ENCODE measurements around the gene GDI1. TPM values are rescaled to one million over a fixed set of nuclear protein-coding genes. Genes with fewer than 3 reads are reported as not detected.
A peak's percentile ranks its signal among the peaks of the same experiment; 100 is the strongest.

The GDI1 gene
- total and polyA plus RNA-seq, 8 donors: 45.7 to 178 (median 66.5) TPM

DNA sequence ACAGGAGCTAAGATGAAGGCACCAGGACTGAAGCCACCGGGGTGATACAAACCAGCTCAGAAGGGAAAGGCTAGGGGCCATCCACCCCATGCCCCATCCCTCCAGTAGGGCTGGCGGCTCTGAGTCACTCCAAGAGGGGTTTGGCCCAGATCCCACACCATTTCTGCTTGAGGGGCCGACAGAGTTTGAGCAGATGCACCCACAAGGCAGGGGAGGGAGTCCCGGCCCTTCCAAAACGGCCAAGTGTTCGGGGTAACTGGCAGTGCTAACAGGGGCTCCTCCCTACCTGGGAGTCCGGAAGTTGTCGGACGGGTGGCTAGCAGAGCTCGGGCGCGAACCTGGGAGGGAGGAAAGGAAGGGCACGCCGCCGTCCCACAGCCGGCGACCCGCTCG, 53.1 kb downstream of the GDI1 start:
- peak in 1 of 2 donors; percentile 64 for DNase-seq
- intact Hi-C loops (cut with DNase I; ENCODE audit: low total_unique reads): no loop called here

DNA sequence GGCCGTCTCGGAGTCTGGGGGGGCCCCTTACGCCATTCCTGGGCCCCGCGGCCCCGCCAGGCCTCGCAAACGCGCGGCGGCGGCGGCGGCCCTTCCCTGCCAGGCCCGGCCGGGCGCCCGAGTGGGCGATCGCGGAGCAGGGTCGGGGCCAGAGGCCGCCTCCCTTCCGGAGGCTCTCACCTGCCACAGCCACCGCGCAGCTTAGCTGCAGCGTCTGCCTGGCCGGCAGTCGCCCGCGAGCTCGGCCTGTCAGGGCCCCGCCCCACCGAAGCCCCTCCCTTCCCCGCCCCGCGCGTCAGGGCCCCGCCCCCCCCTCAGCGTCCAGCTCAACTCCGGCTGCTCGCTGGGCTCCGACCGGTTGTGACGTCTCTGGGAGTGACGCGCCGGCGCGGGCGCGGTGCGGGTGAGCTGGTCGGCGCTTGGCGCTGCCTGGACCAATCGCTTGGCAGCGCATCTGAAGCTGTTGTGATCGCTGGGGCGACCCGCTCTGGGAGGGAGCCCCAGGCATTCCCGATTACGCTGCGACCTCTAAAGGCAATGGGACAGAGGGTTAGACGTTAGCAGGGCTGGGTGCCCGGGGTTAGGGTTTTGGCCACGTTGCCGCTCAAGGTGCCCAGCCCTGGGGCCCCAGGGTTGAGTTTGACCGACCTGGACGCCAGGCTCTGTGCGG, 53.6 kb downstream of the GDI1 start, which contains the start of gene SLC10A3:
Gene SLC10A3 (minus strand): TSS at position 216 of the 670 bp plus-strand sequence. CDS start 1,689 bp downstream, outside the sequence.
- Histone ChIP-seq H3K4me3 (peak within 1 kb of the TSS; percentile 55 to 61 (median 57)), H3K4me1 (peaks cover 0 to 41% (median 18%) of the 10 kb centered on the region in 4 donors), H3K27me3 (no peaks in the 10 kb centered on the region), H3K9me3 (no peaks in the 10 kb centered on the region), H3K36me3 (peaks cover 0 to 15% (median 8%) of the 10 kb centered on the region in 4 donors), H3K27ac (peak within 1 kb of the TSS; percentile 92 to 98 (median 95))
- intact Hi-C loops (cut with DNase I; ENCODE audit: low total_unique reads): no loop called here
- TF ChIP-seq POLR2AphosphoS5 (IDR thresholded peaks at IDR 0.05) (peak; percentile 67 to 87 (median 86)), EP300 (IDR thresholded peaks at IDR 0.05) (no peak), POLR2A (IDR thresholded peaks at IDR 0.05) (peak in 1 of 4 donors; percentile 24)
- TF ChIP-seq, protein P1, sequence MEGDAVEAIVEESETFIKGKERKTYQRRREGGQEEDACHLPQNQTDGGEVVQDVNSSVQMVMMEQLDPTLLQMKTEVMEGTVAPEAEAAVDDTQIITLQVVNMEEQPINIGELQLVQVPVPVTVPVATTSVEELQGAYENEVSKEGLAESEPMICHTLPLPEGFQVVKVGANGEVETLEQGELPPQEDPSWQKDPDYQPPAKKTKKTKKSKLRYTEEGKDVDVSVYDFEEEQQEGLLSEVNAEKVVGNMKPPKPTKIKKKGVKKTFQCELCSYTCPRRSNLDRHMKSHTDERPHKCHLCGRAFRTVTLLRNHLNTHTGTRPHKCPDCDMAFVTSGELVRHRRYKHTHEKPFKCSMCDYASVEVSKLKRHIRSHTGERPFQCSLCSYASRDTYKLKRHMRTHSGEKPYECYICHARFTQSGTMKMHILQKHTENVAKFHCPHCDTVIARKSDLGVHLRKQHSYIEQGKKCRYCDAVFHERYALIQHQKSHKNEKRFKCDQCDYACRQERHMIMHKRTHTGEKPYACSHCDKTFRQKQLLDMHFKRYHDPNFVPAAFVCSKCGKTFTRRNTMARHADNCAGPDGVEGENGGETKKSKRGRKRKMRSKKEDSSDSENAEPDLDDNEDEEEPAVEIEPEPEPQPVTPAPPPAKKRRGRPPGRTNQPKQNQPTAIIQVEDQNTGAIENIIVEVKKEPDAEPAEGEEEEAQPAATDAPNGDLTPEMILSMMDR (IDR thresholded peaks at IDR 0.05): no peak
- WGBS, 5 donors: 0 to 34% (median 11%) methylated on average over 1 to 66 of the region's 71 CpGs
- DNase-seq: peak; percentile 93 to 98

More for the DNA sequence above, 53.1 kb downstream of the GDI1 start:
- peak overlapping the region; percentile 55 to 61 (median 57) for H3K4me3 ChIP-seq
- TF ChIP-seq EP300 (IDR thresholded peaks at IDR 0.05): no peak
- no peak for TF ChIP-seq POLR2AphosphoS5 (IDR thresholded peaks at IDR 0.05)
- no peak for TF ChIP-seq POLR2A (IDR thresholded peaks at IDR 0.05)
- TF ChIP-seq, protein P1 (IDR thresholded peaks at IDR 0.05): no peak
- H3K4me1 ChIP-seq: peaks cover 0 to 46% (median 23%) of the 10 kb centered on the region in 4 donors
- peaks cover 0 to 16% (median 11%) of the 10 kb centered on the region in 4 donors for H3K36me3 ChIP-seq
- peak overlapping the region; percentile 92 to 98 (median 94) for H3K27ac ChIP-seq
- 1 to 31% (median 23%) methylated on average over 6 to 19 of the region's 19 CpGs; no CpG with 5 or more reads in 1 of the 5 donors for WGBS, 5 donors
- no peaks in the 10 kb centered on the region for H3K9me3 ChIP-seq
- no peaks in the 10 kb centered on the region for H3K27me3 ChIP-seq

Small RNA genes lying within 50 kb of the gene (small RNA-seq; reads per million reads assigned to genes)
- gene MIR6858 (0 to 0.47 (median 0.22) reads per million in 4 donors), gene SNORA70 (0 reads per million in 4 donors)

Other genes with a start within 250 kb of the GDI1 start
- gene OPN1MW2, start 217.4 kb upstream of the GDI1 start, total RNA-seq: not detected
- gene OPN1MW2, start 217.4 kb upstream of the GDI1 start, polyA plus RNA-seq: not detected
- not detected for gene OPN1MW3, start 179.6 kb upstream of the GDI1 start, total RNA-seq
- gene OPN1MW3, start 179.6 kb upstream of the GDI1 start, polyA plus RNA-seq: not detected
- gene TEX28, start 142.0 kb upstream of the GDI1 start, total RNA-seq: not detected
- gene TEX28, start 142.0 kb upstream of the GDI1 start, polyA plus RNA-seq: not detected
- gene TKTL1, start 141.4 kb upstream of the GDI1 start, total RNA-seq: not detected
- gene TKTL1, start 141.4 kb upstream of the GDI1 start, polyA plus RNA-seq: not detected
- 1,000 to 10,000 TPM in 4 of 5 donors, 100 to 1,000 TPM in 1; 638 to 3,511 (median 2,572) TPM for gene FLNA, start 62.5 kb upstream of the GDI1 start, total RNA-seq
- 1,000 to 10,000 TPM in 1 of 3 donors, 100 to 1,000 TPM in 1, 10 to 100 TPM in 1; 89.2 to 1,461 (median 171) TPM for gene FLNA, start 62.5 kb upstream of the GDI1 start, polyA plus RNA-seq
- 100 to 1,000 TPM in 1 of 5 donors, 10 to 100 TPM in 4; 24.2 to 117 (median 38.5) TPM for gene EMD, start 57.9 kb upstream of the GDI1 start, total RNA-seq
- 100 to 1,000 TPM in 1 of 3 donors, 10 to 100 TPM in 2; 62.9 to 135 (median 97.8) TPM for gene EMD, start 57.9 kb upstream of the GDI1 start, polyA plus RNA-seq
- 1,000 to 10,000 TPM in 4 of 5 donors, 100 to 1,000 TPM in 1; 783 to 3,421 (median 2,020) TPM for gene RPL10, start 38.8 kb upstream of the GDI1 start, total RNA-seq
- 1,000 to 10,000 TPM; 5,802 to 8,616 (median 6,179) TPM for gene RPL10, start 38.8 kb upstream of the GDI1 start, polyA plus RNA-seq
- 10 to 100 TPM; 12.5 to 48.7 (median 26.3) TPM for gene DNASE1L1, start 27.9 kb upstream of the GDI1 start, total RNA-seq
- 10 to 100 TPM; 15.9 to 18.2 (median 16.0) TPM for gene DNASE1L1, start 27.9 kb upstream of the GDI1 start, polyA plus RNA-seq
- 100 to 1,000 TPM in 2 of 5 donors, 10 to 100 TPM in 3; 12.7 to 202 (median 84.6) TPM for gene TAFAZZIN, start 25.6 kb upstream of the GDI1 start, total RNA-seq
- gene TAFAZZIN, start 25.6 kb upstream of the GDI1 start, polyA plus RNA-seq: 10 to 100 TPM; 19.4 to 59.9 (median 21.8) TPM
- gene ATP6AP1, start 8.5 kb upstream of the GDI1 start, total RNA-seq: 10 to 100 TPM; 13.4 to 69.3 (median 26.6) TPM
- 10 to 100 TPM; 16.8 to 49.6 (median 34.9) TPM for gene ATP6AP1, start 8.5 kb upstream of the GDI1 start, polyA plus RNA-seq
- gene FAM50A, start 7.0 kb downstream of the GDI1 start, total RNA-seq: 10 to 100 TPM; 16.7 to 79.4 (median 55.4) TPM
- gene FAM50A, start 7.0 kb downstream of the GDI1 start, polyA plus RNA-seq: 100 to 1,000 TPM in 2 of 3 donors, 10 to 100 TPM in 1; 82.2 to 162 (median 157) TPM
- gene PLXNA3, start 21.1 kb downstream of the GDI1 start, total RNA-seq: 100 to 1,000 TPM in 2 of 5 donors, 10 to 100 TPM in 2, 1 to 10 TPM in 1; 9.9 to 296 (median 35.5) TPM
- gene PLXNA3, start 21.1 kb downstream of the GDI1 start, polyA plus RNA-seq: 1 to 10 TPM; 2.3 to 7.6 (median 6.0) TPM
- gene LAGE3, start 42.1 kb downstream of the GDI1 start, total RNA-seq: 1 to 10 TPM in 4 of 5 donors, not detected in 1; 2.7 to 8.4 (median 5.0) TPM
- 10 to 100 TPM; 18.2 to 29.0 (median 22.6) TPM for gene LAGE3, start 42.1 kb downstream of the GDI1 start, polyA plus RNA-seq
- 10 to 100 TPM in 4 of 5 donors, 1 to 10 TPM in 1; 8.0 to 50.1 (median 19.8) TPM for gene UBL4A, start 49.5 kb downstream of the GDI1 start, total RNA-seq
- 10 to 100 TPM; 22.5 to 34.4 (median 32.1) TPM for gene UBL4A, start 49.5 kb downstream of the GDI1 start, polyA plus RNA-seq
- gene SLC10A3, start 53.5 kb downstream of the GDI1 start, total RNA-seq: 100 to 1,000 TPM in 1 of 5 donors, 10 to 100 TPM in 2, 1 to 10 TPM in 2; 4.9 to 175 (median 13.2) TPM
- gene SLC10A3, start 53.5 kb downstream of the GDI1 start, polyA plus RNA-seq: 10 to 100 TPM in 2 of 3 donors, 1 to 10 TPM in 1; 9.5 to 16.7 (median 12.5) TPM
- 10 to 100 TPM; 21.9 to 34.4 (median 24.1) TPM for gene FAM3A, start 79.1 kb downstream of the GDI1 start, total RNA-seq
- 10 to 100 TPM; 36.3 to 61.7 (median 49.0) TPM for gene FAM3A, start 79.1 kb downstream of the GDI1 start, polyA plus RNA-seq
- 10 to 100 TPM; 10.3 to 41.7 (median 30.3) TPM for gene G6PD, start 109.7 kb downstream of the GDI1 start, total RNA-seq
- gene G6PD, start 109.7 kb downstream of the GDI1 start, polyA plus RNA-seq: 10 to 100 TPM; 15.6 to 22.7 (median 19.1) TPM
- gene IKBKG, start 110.5 kb downstream of the GDI1 start, total RNA-seq: 10 to 100 TPM in 3 of 5 donors, 1 to 10 TPM in 2; 7.6 to 22.6 (median 14.8) TPM
- gene IKBKG, start 110.5 kb downstream of the GDI1 start, polyA plus RNA-seq: 10 to 100 TPM; 16.8 to 24.3 (median 18.5) TPM
- gene CTAG1A, start 148.0 kb downstream of the GDI1 start, total RNA-seq: not detected
- not detected for gene CTAG1A, start 148.0 kb downstream of the GDI1 start, polyA plus RNA-seq
- not detected for gene CTAG1B, start 182.1 kb downstream of the GDI1 start, total RNA-seq
- gene CTAG1B, start 182.1 kb downstream of the GDI1 start, polyA plus RNA-seq: not detected
- gene CTAG2, start 216.4 kb downstream of the GDI1 start, total RNA-seq: not detected
- gene CTAG2, start 216.4 kb downstream of the GDI1 start, polyA plus RNA-seq: 1 to 10 TPM in 1 of 3 donors, not detected in 2; 2.9 TPM

Measured in stomach (tissue), 9 donors.